ENCODE measurements around the gene CMIP.

DNA sequence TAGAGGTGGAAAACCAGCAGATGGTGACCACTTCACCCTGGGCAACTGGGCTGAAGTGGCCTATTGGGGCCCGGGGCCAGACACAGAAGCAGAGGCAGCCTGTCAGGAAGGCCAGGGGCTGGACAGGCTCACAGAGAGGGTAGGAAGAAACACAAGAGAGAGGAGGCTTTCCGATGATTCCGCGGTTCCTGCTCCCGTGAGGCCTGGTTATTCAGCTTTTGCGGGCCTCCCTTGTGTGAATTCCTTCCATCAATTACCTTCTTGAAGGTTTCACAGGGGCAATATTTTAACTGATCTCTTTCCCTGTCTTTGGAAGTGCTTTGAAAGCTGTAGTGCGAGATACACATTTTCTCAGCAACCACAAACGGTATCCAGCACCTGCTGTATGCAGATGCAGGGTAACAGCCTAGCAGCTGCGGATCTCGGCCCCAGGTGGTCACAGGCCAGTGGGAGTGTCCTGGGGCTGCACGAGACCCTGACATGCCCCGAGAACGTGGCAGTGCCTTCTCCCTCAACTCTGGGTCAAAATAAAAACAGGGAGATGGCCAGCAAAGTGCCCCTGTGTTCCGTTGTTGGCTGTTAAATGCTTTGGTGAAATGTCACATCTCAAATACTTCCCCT lies 11.6 kb upstream of the CMIP start:
- TF ChIP-seq EP300 (IDR thresholded peaks at IDR 0.05; ENCODE audit: borderline replicate concordance in 1 of 2, low read depth in 1 of 2, low read length in 1 of 2) = no peak
- no peak for TF ChIP-seq TAF1 (IDR thresholded peaks at IDR 0.05; ENCODE audit: borderline replicate concordance, low read depth, low read length)
- TF ChIP-seq SIN3A (IDR thresholded peaks at IDR 0.05; ENCODE audit: borderline replicate concordance, low read depth, low read length) = no peak

Data from SK-N-SH (cell line).